Gastroesophageal sphincter (tissue), 4 donors: ENCODE measurements around the gene XAB2. TPM values are rescaled to one million over a fixed set of nuclear protein-coding genes. Genes with fewer than 3 reads are reported as not detected.

Experiments used
- ATAC-seq: fragments of 150-250 bp; one replicate; pipeline ENCODE4 v1.9.1; 2016; ENCODE audit warnings: mild to moderate bottlenecking, moderate library complexity
- H3K27ac ChIP-seq, 4 donors: fragments of 200-600 bp; sonication (generic) in 3 of 4; 1 replicate in 3 of 4; 2 replicates in 1 of 4; pipeline ENCODE4 v1.5.1; 2016 to 2019
- H3K27me3 ChIP-seq: fragments of 200-600 bp; sonication (generic); one replicate; pipeline ENCODE4 v1.5.1; 2019
- H3K36me3 ChIP-seq, 2 donors: fragments of 200-600 bp; sonication (generic); one replicate each; pipeline ENCODE4 v1.5.1; 2019; ENCODE audit warnings: control low read depth in 1 of 2
- H3K4me1 ChIP-seq, 3 donors: fragments of 200-600 bp; sonication (generic); 1 replicate in 2 of 3; 2 replicates in 1 of 3; pipeline ENCODE4 v1.5.1; 2016 to 2019; ENCODE audit warnings: control low read depth in 2 of 3
- H3K4me3 ChIP-seq, 2 donors: fragments of 200-600 bp; sonication (generic); one replicate each; pipeline ENCODE4 v1.5.1; 2019; ENCODE audit warnings: mild to moderate bottlenecking in 1 of 2, moderate library complexity in 1 of 2
- H3K9me3 ChIP-seq, 3 donors: fragments of 200-600 bp; sonication (generic); one replicate each; pipeline ENCODE4 v1.5.1; 2017 to 2019; ENCODE audit warnings: control low read depth in 2 of 3
- CTCF ChIP-seq, 4 experiments: fragments of 200-600 bp in 2 of 4; fragments of 450-650 bp in 2 of 4; sonication (generic) in 1 of 4; IDR thresholded peaks; one replicate each; pipeline ENCODE4 v1.5.1; 2017 to 2019; ENCODE audit warnings: antibody characterized with exemption in 4 of 4, mild to moderate bottlenecking in 2 of 4, moderate library complexity in 2 of 4
- EP300 ChIP-seq: sonication (generic); formaldehyde crosslinking; IDR thresholded peaks from one replicate; pipeline ENCODE4 v1.6.1; 2017; ENCODE audit warnings: antibody characterized with exemption, mild to moderate bottlenecking
- POLR2A ChIP-seq, 2 donors: fragments of 450-650 bp; IDR thresholded peaks; one replicate each; pipeline ENCODE4 v1.6.1; 2017; ENCODE audit warnings: antibody characterized with exemption in 2 of 2, mild to moderate bottlenecking in 2 of 2, moderate library complexity in 1 of 2
- POLR2AphosphoS5 ChIP-seq: sonication (generic); formaldehyde crosslinking; IDR thresholded peaks from one replicate; pipeline ENCODE4 v1.6.1; 2017; ENCODE audit warnings: antibody characterized with exemption
- WGBS, 2 donors: methylation state at CpG; one replicate each; pipeline ENCODE4 v1.1.5; 2018; ENCODE audit warnings: low coverage in 1 of 2; 5-methylcytosine and 5-hydroxymethylcytosine counted together
- total RNA-seq, 4 donors: library from RNA; depleted of rRNA; stranded (reverse); fragments of >200 nt; gene quantifications; one replicate each; pipeline ENCODE4 v1.1.0, GENCODE V29; 2016

Gene XAB2
- total RNA-seq, 4 donors from 2014 or later: 36.7 to 50.6 (median 42.5) TPM

GRCh38 chr19:7661744-7662538 lies 32.6 kb upstream of the XAB2 start:
- no peak for ATAC-seq
- Histone ChIP-seq H3K9me3 (no peaks in the 10 kb centered on the region), H3K27me3 (peaks cover 78% of the 10 kb centered on the region), H3K4me3 (no peak overlapping the region), H3K4me1 (no peaks in the 10 kb centered on the region), H3K27ac (no peak overlapping the region), H3K36me3 (no peaks in the 10 kb centered on the region)
- no peak for TF ChIP-seq EP300
- TF ChIP-seq CTCF (IDR thresholded peaks at IDR 0.05): no peak
- TF ChIP-seq POLR2AphosphoS5: no peak
- no peak for TF ChIP-seq POLR2A (IDR thresholded peaks at IDR 0.05)
- 70 to 82% methylated on average over 3 to 8 of the region's 8 CpGs for WGBS, 2 donors

DNA sequence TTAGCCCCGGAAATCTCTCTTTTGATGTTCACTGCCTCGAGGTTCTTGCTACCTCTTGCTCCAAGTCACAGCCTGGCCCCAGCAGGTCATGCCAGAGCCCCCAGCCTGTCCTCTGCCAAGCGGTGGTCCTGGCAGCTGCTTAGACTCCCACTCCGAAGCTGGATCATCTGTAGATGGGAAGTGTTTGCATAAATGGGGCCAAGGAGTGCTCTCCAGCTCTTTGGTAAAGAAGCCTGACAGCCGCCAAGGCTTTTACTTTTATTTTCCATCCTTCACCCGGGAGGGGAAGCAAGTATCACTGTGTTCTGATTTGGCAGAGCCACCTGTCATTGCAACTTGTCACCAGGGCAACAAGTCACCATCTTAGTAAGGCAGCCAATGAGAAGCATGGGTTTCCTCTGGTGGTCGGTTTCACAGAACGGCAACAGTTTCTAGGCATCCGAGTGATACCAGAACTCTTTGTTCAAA lies 28.9 kb upstream of the XAB2 start:
- Histone ChIP-seq H3K9me3 (no peaks in the 10 kb centered on the region), H3K4me1 (no peaks in the 10 kb centered on the region), H3K27ac (no peak overlapping the region), H3K36me3 (no peaks in the 10 kb centered on the region), H3K4me3 (no peak overlapping the region), H3K27me3 (peaks cover 49% of the 10 kb centered on the region)
- ATAC-seq: no peak
- 7 to 28% methylated on average over 3 to 8 of the region's 9 CpGs for WGBS, 2 donors
- no peak for TF ChIP-seq POLR2A (IDR thresholded peaks at IDR 0.05)
- no peak for TF ChIP-seq CTCF (IDR thresholded peaks at IDR 0.05)
- no peak for TF ChIP-seq EP300
- no peak for TF ChIP-seq POLR2AphosphoS5

DNA sequence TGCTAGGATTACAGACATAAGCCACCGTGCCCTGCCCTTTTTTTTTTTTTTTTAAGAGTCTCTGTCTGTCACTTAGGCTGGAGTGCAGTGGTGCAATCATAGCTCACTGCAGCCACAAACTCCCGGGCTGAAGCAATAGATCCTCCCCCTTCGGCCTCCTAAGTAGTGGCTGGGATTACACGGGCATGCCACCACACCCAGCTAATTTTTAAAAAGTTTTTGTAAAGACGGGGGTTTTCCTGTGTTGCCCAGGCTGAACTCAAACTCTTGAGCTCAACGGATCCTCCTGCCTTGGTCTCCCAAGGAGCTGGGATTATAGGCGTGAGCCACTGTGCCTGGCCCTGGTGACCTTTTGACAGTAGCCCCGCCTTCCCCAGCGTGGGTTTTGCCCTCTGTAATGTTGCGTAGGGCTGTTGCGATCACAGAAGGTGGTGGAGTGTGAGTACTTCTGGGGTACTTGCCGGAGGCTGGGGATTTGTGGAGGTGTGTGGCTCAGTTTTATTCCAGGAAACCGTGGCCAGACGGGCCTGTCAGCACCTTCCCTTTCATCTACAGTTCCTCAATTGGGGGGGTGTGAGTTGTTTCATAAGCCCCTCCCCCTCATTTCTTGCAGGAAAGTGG lies 27.9 kb upstream of the XAB2 start:
- H3K27ac ChIP-seq: no peak overlapping the region
- H3K27me3 ChIP-seq: peaks cover 43% of the 10 kb centered on the region
- whole genome bisulfite sequencing, 2 donors: 51 to 55% methylated on average over 7 to 14 of the region's 14 CpGs
- no peaks in the 10 kb centered on the region for H3K36me3 ChIP-seq
- H3K4me3 ChIP-seq: no peak overlapping the region
- peaks cover 0 to 3% (median 0%) of the 10 kb centered on the region in 3 donors for H3K4me1 ChIP-seq
- no peaks in the 10 kb centered on the region for H3K9me3 ChIP-seq
- peak; percentile 53 for ATAC-seq
- TF ChIP-seq POLR2AphosphoS5 (no peak), EP300 (no peak), CTCF (IDR thresholded peaks at IDR 0.05) (no peak), POLR2A (IDR thresholded peaks at IDR 0.05) (no peak)

DNA sequence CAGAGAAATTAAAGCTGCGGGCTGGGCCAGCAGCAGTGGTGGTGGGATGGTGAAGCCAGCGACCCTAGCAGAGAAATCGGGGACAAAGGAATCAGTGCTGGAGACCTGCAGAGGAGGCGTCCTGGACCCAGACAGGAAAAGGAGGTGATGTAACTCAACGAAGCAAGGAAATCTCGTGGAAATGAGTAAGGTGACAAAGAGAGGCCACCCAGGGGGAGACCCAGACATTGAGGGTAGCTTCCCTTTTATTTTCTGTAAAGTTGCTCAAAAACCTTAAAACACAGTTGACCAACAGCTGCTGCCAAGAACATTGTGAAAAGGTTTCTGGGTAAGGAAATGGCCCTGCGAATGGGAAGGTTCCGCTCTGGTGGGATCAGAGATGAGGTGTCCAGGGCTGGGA lies 26.2 kb upstream of the XAB2 start:
- H3K4me3 ChIP-seq: no peak overlapping the region
- no peaks in the 10 kb centered on the region for H3K36me3 ChIP-seq
- WGBS, 2 donors: 65 to 73% methylated on average over 7 to 8 of the region's 8 CpGs
- peaks cover 39% of the 10 kb centered on the region for H3K27me3 ChIP-seq
- no peak for ATAC-seq
- H3K4me1 ChIP-seq: peaks cover 0 to 9% (median 0%) of the 10 kb centered on the region in 3 donors
- H3K9me3 ChIP-seq: no peaks in the 10 kb centered on the region
- TF ChIP-seq POLR2AphosphoS5 (no peak), POLR2A (IDR thresholded peaks at IDR 0.05) (no peak), CTCF (IDR thresholded peaks at IDR 0.05) (no peak), EP300 (no peak)
- H3K27ac ChIP-seq: no peak overlapping the region
